ENCODE measurements around the gene TMPRSS11A. TPM values are rescaled to one million over a fixed set of nuclear protein-coding genes. Genes with fewer than 3 reads are reported as not detected.

TMPRSS11A gene
- total and polyA plus RNA-seq, 2 donors (not counting 3 experiments of a cell fraction or from before 2014, with no cell fraction given): not detected

GRCh38 chr4:67871867-67872266 is 91.4 kb downstream of the TMPRSS11A start:
- H3K27me3 ChIP-seq (ENCODE audit: control insufficient read depth in 2 of 2, insufficient read depth in 2 of 2, low read length in 2 of 2): no peaks in the 10 kb centered on the region
- no peak overlapping the region for H3K4me3 ChIP-seq (replicated peaks in 1 of 3; ENCODE audit: insufficient read depth in 1 of 3, low read depth in 1 of 3, low read length in 3 of 3)
- H3K9ac ChIP-seq (replicated peaks; ENCODE audit: extremely low read depth, insufficient read depth, low read length): no peak overlapping the region
- no peaks in the 10 kb centered on the region for H3K9me3 ChIP-seq (replicated peaks; ENCODE audit: control insufficient read depth, insufficient read depth, low read length)
- ChIA-PET CTCF (interaction anchor here (1.1 to 3.3 kb wide), 3 partner anchors 33 to 40 kb away, joined by 3 to 52 read pairs (median 8); no protein-coding TSS in a partner anchor), POLR2A (no interaction called here)
- no peak overlapping the region for H3K4me2 ChIP-seq (ENCODE audit: insufficient read depth, low read length)
- no peaks in the 10 kb centered on the region for H3K4me1 ChIP-seq (ENCODE audit: control insufficient read depth, extremely low read depth, insufficient read depth, low read length)
- no peaks in the 10 kb centered on the region for H3K79me2 ChIP-seq (ENCODE audit: control insufficient read depth, insufficient read depth, low read length)
- BruUV-seq (replicated peaks): no TSS peak
- FAIRE-seq (peak; percentile 92), DNase-seq (ENCODE audit: low read depth, low spot score) (peak; percentile 74)
- H3K27ac ChIP-seq (ENCODE audit: insufficient read depth, low read depth, low read length): no peak overlapping the region
- TF ChIP-seq JUN (IDR thresholded peaks at IDR 0.05; ENCODE audit: borderline replicate concordance, insufficient read depth, insufficient read length, low read depth) (no peak), MYC (IDR thresholded peaks at IDR 0.05; ENCODE audit: low read depth, low read length) (no peak), FOS (IDR thresholded peaks at IDR 0.05; ENCODE audit: borderline replicate concordance, insufficient read depth, low read length) (no peak), POLR2A (IDR thresholded peaks at IDR 0.05; ENCODE audit: low read depth, low read length) (no peak), GATA2 (IDR thresholded peaks at IDR 0.05; ENCODE audit: insufficient read depth, insufficient read length, low read depth, low read length) (no peak), EZH2 (IDR thresholded peaks at IDR 0.05; ENCODE audit: borderline replicate concordance, low read depth, low read length, severe bottlenecking) (no peak)
- TF ChIP-seq, protein P1, sequence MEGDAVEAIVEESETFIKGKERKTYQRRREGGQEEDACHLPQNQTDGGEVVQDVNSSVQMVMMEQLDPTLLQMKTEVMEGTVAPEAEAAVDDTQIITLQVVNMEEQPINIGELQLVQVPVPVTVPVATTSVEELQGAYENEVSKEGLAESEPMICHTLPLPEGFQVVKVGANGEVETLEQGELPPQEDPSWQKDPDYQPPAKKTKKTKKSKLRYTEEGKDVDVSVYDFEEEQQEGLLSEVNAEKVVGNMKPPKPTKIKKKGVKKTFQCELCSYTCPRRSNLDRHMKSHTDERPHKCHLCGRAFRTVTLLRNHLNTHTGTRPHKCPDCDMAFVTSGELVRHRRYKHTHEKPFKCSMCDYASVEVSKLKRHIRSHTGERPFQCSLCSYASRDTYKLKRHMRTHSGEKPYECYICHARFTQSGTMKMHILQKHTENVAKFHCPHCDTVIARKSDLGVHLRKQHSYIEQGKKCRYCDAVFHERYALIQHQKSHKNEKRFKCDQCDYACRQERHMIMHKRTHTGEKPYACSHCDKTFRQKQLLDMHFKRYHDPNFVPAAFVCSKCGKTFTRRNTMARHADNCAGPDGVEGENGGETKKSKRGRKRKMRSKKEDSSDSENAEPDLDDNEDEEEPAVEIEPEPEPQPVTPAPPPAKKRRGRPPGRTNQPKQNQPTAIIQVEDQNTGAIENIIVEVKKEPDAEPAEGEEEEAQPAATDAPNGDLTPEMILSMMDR (IDR thresholded peaks at IDR 0.05; ENCODE audit: extremely low read depth in 1 of 2, insufficient read depth in 1 of 2, low read depth in 1 of 2, low read length in 2 of 2): peak; percentile 28 to 41
- TF ChIP-seq, protein P2, sequence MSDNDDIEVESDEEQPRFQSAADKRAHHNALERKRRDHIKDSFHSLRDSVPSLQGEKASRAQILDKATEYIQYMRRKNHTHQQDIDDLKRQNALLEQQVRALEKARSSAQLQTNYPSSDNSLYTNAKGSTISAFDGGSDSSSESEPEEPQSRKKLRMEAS (IDR thresholded peaks at IDR 0.05; ENCODE audit: insufficient read depth, insufficient read length): no peak
- no peaks in the 10 kb centered on the region for H4K20me1 ChIP-seq (replicated peaks; ENCODE audit: control insufficient read depth, extremely low read depth, insufficient read depth, low read length)
- no peaks in the 10 kb centered on the region for H3K36me3 ChIP-seq (ENCODE audit: control insufficient read depth in 2 of 2, extremely low read depth in 1 of 2, insufficient read depth in 2 of 2, low read length in 2 of 2)
- dilution Hi-C loops (cut with MboI; ENCODE audit: extremely low pct_ligation_motif_present, low sequenced_read_pairs) (no loop called here), intact Hi-C loops (cut with micrococcal nuclease) (loop anchor here (1.0 to 5.0 kb wide), 3 partner anchors 38 to 303 kb away; no protein-coding TSS in a partner anchor)
- no peaks in the 10 kb centered on the region for H3K9me1 ChIP-seq (replicated peaks; ENCODE audit: control insufficient read depth, extremely low read depth, insufficient read depth, low read length)
- H2AFZ ChIP-seq (ENCODE audit: low read depth, low read length): no peak overlapping the region

Measured in endothelial cell of umbilical vein (primary cell).